VCaP (cell line): ENCODE data around the gene LSM5.
A peak's percentile ranks its signal among the peaks of the same experiment; 100 is the strongest.

Source experiments
- H3K27ac ChIP-seq: fragments of 450-650 bp; 2 replicates; pipeline ENCODE4 v1.5.1; 2017
- TF ChIP-seq, protein P1 (sequence below): fragments of 450-650 bp; conservative IDR thresholded peaks from 2 replicates; pipeline ENCODE4 v1.5.1; 2017; ENCODE audit warnings: mild to moderate bottlenecking, moderate library complexity

Gene LSM5

DNA sequence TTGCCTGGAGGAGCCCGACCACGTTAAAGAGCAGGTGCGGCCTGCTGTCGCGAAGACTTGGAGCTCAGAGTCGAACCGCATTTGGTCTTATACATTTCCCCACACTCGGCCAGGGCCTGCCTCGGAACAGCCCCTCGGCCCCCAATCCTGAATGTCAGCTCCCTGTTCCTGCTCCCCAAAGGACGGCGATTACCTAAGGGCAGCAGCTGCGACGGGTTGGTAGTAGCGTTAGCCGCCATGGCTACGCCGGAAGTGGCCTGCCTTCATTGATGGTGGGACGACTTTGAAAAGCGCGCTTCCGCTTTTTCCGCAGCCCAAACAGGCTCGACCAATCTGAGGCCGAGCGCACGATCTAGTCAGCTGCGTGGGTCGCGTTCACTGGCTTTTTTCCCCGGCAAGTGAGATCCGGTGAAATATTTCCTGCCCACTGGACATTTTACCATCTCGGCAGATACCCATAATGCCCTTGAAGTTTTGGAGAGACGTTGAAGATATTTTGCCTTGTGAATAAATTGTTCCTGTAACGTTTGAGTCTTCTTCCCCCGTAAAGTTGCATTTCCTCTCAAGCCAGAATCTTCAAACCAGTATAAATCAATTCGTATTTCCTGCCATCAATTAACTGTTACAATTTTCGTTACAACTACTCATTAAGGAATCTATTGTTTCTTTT, at the start of gene LSM5:
LSM5 (minus strand) TSS at position 254 of the 670 bp plus-strand sequence; CDS start at position 239, 15 bp downstream.
- peak within 1 kb of the TSS; percentile 81 for H3K27ac ChIP-seq
- TF ChIP-seq, protein P1, sequence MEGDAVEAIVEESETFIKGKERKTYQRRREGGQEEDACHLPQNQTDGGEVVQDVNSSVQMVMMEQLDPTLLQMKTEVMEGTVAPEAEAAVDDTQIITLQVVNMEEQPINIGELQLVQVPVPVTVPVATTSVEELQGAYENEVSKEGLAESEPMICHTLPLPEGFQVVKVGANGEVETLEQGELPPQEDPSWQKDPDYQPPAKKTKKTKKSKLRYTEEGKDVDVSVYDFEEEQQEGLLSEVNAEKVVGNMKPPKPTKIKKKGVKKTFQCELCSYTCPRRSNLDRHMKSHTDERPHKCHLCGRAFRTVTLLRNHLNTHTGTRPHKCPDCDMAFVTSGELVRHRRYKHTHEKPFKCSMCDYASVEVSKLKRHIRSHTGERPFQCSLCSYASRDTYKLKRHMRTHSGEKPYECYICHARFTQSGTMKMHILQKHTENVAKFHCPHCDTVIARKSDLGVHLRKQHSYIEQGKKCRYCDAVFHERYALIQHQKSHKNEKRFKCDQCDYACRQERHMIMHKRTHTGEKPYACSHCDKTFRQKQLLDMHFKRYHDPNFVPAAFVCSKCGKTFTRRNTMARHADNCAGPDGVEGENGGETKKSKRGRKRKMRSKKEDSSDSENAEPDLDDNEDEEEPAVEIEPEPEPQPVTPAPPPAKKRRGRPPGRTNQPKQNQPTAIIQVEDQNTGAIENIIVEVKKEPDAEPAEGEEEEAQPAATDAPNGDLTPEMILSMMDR: no peak

DNA sequence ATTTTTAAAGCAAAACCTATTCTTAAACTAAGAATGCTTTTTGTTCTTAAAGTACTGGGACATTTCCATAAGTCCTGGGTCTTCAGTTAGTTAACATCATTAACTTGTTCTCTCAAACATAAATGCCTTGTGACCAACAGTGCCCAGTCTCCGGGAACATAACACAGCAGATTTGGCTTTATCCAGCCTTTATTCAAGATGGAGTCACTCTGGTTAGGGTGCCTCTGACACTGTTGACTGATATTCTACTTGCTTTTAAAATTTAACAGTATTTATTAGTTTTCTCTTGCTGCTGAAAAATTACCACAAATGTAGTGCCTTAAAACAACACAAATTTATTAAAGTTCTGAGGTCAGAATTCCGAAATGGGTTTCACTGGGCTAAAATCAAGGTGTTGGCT, 49.2 kb upstream of the LSM5 start:
- TF ChIP-seq, protein P1: no peak
- H3K27ac ChIP-seq: no peak overlapping the region

DNA sequence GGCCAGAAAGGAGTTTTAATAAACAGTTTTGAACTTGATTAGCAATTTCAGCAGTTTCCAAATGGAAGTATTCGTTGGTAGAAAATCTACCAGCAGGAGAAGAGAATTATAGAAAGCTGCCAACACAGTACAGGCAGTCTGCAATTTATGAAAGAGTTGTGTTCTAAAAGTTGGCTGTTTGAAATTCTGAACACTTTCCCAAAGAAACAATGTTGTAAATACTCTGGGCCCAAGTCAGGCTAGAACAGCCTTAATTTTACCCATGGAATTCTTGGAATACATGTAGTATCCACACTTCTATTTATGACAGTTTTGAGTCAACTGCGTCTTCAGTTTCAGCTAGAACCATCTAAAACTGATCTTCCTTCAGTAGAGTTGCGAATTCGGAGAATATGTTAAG, 47.6 kb upstream of the LSM5 start:
- TF ChIP-seq, protein P1: no peak
- no peak overlapping the region for H3K27ac ChIP-seq

DNA sequence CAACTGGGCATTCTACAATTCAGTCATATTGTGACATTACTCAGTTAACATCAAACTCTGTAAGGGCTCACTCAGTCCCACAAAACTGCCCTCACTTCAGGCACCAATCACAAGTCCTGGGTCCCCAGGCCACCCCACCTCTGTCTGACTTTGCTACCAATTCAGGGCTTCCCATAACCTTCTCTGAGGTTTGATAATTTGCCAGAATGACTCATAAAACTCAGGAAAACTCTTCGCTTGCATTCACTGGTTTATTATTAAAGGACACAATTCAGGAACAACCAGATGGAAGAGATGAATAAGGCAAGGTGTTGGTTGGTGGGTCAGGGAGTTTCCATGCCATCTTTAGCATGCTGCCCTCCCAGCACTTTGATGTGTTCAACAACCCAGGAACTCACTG, 46.4 kb upstream of the LSM5 start:
- no peak overlapping the region for H3K27ac ChIP-seq
- TF ChIP-seq, protein P1: no peak

DNA sequence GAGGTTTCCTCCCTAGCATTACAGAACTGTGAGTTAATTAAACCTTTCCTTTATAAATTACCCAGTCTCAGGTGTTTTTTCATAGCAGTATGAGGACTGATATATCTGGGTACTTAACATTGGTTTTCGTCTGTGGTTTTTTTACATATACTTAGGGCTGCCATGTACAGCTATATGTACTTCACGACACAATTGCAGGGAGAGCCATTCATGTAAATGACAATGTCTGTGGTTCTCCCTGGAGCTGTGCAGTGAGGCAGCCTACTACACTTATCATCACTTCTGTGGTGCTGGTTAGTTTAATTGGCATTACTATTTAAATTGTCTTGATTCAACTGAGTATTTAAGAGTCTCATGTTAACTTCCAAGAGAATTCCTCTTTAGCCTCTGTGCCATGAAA, 45.8 kb upstream of the LSM5 start:
- TF ChIP-seq, protein P1: no peak
- H3K27ac ChIP-seq: no peak overlapping the region

DNA sequence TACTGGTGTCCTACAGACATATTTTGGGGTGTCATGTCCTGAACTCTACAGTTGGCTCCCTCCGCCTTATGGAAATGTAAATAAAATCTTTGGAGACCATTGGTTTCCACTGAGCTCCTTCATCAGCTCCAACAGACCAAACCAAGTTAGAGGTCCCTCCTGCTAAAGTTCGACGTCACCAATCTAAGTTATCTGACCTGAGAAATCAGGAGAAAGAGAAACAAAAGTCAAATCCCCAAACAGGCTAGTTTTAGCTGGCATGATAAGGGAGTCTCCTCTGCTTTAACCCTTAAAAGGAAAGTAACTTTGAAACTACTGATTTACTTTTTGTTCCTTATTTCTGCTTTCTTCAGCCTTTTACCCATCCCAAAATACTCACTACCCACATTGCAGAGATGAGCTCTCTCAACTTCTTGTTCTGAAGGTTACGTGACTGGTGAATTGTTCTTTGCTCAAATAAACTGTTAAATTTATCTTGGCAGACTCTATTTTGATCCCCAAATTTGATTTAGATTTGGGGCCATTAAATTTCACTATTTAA, 45.1 kb upstream of the LSM5 start:
- no peak overlapping the region for H3K27ac ChIP-seq
- TF ChIP-seq, protein P1: no peak

DNA sequence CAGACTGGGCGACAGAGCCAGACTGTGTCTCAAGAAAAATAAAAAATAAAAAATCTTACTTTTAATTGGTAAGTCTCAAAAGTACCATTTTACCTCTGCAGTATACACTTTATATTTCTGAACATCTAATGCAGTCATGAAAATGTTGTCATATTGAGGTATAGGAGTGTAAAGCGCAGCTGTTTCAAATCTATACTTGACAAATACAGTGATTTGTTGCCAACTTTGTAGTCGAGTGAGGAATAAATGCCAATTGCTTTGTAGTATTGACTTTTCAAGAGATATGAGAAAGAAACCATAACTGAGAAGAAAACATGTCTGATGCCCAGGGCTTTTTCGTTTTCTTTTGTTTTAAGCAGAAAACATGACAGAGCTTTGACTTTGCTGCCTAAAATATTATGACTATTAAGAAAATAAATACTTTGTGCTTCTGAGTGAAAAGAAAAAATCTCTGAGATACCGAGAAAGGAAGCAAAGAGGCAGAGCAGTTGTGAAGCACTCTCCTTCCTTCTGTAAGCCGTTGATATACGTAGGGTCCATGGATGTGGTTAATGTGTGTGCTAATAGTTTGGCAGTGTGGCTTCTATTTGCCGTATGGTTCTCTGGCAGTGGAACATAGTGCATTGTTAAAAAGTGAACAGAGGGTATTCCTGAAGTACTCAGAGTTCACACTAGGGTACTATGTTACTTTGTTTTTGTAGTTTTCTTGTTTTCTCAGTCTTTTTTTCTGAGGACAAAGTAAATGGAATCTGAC, 43.3 kb upstream of the LSM5 start:
- TF ChIP-seq, protein P1: no peak
- H3K27ac ChIP-seq: no peak overlapping the region
